NCI-H1930 (cell line): Measurements from ENCODE around the gene ANXA11.

ENCODE experiments used
- DNase-seq, 2 experiments: peaks; one replicate each; lab custom pipeline; 2025; lab: John Stamatoyannopoulos, UW

The ANXA11 gene

DNA sequence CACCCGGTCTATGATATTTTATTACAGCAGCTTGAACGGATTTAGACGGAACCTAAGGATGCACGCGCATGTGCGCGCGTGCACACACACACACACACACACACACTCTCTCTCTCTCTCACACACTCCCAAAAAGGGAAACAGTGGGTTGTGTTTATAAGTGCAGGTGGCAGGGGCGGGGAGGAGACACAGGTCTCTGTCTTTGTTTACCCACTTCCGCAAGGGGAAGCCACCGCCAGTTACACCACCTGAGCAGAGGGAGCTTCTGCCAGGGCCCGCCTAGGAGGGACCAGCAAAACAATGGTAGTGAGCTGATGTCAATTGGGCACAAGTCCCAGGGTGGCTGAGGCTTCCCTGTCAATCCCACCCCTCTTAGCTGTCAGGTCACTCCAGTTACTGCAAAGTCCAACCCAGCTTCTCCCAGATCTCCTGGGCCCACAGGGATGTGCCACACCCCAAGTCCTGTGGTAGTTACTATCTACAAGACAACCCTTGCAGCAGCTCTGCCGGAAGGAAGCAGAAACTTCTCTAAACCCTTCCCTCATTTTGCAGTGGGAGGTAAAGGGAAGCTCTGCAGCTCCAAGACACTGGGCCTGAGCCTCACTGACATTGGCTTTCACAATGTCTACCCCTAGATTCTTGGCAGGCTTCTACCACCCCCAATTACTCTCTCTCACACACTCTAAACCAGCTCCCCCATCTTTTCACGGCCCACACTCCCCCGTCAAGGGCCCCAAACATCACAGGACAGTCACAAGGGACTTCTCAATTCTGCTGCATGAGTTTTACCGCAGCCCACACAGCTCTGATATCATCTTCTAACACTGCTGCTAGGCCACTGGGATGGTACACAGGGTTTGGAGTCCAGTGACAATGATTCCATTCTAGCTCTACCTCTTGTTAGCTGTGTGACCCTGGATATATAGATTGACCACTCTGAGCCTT is 17.6 kb downstream of the ANXA11 start:
- DNase-seq = no peak

DNA sequence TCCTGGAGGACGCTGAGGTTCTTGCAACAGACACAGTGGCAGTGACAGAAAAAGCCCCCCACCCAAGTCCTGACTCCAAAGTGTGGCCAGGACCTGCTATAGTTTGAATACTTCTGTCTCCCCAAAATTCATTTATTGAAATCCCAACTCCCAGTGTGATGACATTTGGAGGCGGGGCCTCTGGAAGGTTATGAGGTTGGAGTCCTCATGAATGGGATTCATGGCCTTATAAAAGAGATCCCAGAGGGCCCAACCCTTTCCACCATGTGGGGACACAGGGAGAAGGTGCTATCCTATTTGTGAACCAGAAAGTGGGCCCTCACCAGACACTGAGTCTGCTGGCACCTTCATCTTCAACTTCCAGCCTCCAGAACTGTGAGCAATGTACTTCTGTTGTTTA is 18.3 kb downstream of the ANXA11 start:
- DNase-seq = no peak

GRCh38 chr10:80186364-80187012 is 18.8 kb downstream of the ANXA11 start:
- no peak for DNase-seq

- DNase-seq = no peak
These were observed 19.6 kb downstream of the ANXA11 start for GRCh38 chr10:80185578-80186299.

DNA sequence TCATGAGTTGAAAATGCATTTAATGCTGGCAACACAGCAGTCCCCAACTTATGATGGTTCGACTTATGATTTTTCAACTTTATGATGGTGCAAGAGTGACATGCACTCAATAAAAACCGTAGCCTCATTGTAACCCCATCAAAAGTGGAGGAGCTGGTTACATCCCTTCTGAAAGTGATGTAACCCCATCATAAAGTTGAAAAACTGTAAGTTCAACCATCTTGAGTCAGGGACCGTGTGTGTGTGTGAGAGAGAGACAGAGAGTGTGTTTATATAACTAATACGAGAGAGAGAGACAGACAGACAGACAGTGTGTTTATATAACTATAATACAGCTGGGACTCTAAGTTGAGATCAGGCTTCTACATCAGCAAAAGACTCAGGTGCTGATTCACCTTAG is 21.0 kb downstream of the ANXA11 start:
- DNase-seq = no peak

GRCh38 chr10:80183436-80183835 is 21.9 kb downstream of the ANXA11 start:
- DNase-seq = no peak

- no peak for DNase-seq
These were observed 22.4 kb downstream of the ANXA11 start for GRCh38 chr10:80182986-80183385.

DNA sequence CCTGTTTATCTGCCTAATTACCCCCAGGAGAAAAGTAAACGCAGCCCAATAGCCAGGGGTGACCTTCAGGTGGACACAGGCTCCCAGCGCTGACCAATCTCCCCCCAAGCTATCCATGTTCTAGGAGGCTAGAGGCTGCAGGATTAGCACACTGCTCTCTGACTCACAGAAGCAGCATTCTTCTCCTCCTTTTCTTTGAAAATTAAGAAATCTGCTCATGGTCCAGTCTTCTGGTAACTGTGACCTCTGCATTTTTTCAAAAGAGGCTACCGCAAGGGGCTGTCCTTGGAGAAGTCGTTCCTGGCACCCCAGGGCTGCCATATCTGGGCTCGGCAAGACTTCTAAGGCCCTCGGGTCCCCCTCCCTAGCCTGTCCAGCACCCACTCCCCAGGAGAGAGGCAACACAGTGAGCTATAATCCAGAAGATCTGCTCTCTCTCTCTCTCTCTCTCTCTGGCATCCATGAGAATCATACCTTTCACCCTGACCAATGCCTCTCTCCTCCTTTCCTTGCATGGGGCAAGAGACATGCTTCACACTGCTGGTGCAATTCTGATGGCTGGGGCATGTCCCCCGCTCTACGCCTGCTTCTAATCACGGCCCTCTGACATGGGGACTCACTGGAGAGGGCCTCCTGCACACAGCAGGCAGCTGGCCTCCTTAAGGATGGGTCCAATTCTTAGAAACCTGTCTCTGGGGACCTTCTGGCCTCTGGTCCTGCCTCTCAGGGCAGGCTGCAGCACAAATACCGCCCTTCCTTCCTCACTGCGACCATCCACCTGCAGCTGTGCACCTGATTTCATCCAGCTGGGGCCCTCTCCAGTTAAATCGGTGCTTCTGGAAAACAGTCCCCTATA is 27.3 kb downstream of the ANXA11 start:
- DNase-seq = no peak

GRCh38 chr10:80176526-80176925 is 28.8 kb downstream of the ANXA11 start:
- DNase-seq = no peak

DNA sequence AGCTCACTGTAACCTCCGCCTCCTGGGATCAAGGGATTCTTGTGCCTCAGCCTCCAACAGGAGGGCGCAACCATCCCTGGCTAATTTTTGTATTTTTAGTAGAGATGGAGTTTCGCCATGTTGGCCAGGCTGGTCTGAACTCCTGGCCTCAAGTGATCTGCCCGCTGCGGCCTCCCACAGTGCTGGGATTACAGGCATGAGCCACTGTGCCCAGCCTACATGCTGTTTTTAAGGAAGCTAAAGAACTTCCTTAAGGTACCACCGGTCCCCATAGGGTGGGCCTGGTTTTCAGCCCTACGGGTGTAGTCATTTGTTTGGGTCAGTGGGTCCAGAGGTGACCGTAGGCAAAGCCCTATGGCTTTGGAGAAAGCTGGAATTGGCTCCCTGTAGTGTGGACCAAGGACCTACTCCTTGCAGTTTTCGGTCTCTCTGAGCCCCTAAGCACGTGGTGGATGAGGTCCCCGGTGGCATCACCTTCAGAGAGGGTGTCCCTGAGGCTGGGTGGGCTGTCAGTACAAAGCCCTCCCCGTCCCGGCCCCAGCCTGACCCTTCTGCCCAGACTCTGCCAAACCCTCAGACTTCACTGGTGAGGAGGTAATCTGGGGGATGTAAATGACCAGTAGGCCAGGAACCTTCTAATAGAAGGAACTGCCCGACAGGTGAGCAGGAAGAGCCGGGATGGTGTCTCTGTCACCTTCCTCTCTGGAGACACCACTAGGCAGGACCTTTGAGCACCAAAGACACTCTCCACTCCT is 30.5 kb downstream of the ANXA11 start:
- no peak for DNase-seq

GRCh38 chr10:80173466-80173865 is 31.9 kb downstream of the ANXA11 start:
- DNase-seq = no peak

DNA sequence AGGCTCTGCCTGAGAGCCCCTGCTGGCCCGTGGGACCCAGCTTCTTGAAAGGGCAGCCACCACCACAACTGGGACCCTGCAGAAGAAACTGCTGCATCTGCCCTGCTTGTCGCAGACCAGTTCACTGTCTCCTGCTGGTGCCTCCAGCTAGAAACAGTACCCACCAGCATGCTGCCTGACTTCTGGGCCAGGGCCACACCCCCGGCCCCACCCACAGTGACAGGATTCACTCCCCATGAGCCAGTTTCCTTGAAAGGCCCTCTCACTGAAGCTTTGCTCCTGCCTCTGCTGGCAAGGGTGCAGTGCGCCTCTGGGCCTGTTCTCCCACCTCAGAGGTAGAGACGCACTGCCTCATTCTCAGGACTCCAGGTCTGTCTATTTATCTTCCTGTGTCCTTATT is 32.4 kb downstream of the ANXA11 start:
- DNase-seq = no peak

GRCh38 chr10:80171248-80171660 is 34.1 kb downstream of the ANXA11 start:
- DNase-seq = no peak

DNA sequence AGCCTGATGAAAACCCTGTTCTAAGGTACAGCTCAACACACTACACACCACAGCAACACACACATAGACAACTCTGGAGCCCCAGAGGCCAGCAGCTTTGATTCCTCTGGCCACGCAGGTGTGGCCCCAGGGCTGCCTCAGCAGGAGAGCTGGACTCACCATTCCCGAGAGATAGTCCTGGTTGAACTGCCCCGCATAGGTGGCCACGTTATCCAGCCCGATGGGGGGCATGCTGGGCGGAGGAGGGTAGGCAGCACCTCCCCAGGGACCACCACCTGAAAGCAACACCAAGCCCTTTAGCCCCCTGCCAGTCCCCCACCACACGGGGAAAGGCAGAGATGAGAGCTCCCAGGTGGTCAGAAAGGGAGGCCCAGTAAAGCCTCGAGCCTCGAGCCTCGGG is 34.7 kb downstream of the ANXA11 start:
- no peak for DNase-seq

DNA sequence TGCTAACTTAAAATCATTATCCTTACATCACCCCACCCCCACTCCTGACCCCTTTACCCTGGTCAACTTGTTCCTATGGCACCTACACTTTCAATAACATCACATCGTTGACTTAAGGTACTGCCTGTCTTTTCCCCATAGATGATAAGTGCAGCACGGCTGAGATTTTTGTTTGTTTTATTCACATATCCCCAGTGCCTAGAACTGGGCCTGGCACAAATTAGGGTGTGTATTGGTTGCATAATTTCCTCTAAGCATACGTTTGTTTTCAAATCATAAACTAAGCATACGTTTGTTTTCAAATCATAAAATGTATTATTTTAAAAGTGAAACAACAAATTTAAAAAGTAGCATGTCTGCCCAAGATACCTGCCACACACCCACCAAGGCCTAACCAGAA is 35.3 kb downstream of the ANXA11 start:
- DNase-seq = no peak

DNA sequence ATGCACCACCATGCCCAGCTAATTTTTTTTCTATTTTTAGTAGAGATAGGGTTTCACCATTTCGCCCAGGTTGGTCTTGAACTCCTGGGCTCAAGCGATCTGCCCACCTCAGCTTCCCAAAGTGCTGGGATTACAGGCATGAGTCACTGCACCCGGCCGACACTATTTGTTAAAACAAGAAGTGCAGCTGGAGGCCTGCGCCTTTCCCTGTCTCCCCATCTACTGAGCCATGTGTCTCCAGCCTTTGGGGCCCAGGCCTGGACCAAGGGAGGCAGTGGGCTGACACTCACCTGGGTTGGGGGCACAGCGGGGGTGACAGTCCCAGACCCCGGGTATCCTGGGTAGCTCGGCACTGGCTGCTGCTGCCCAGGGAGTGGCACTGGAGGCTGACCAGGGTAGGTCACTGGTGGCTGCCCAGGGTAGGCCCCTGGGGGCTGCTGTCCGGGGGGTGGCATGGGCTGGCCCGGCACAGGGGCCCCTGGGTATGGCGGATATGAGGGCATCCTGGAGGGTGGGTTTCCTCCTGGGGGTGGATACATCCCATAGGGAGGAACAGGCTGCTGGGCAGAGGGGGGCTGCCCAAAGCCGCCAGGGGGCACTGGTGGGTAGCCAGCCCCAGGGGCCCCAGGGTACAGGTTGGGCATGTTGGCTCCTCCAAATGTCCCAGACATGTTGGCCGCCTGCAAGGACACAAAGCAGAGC is 36.5 kb downstream of the ANXA11 start:
- DNase-seq = no peak

GRCh38 chr10:80168162-80168511 is 37.2 kb downstream of the ANXA11 start:
- no peak for DNase-seq

DNA sequence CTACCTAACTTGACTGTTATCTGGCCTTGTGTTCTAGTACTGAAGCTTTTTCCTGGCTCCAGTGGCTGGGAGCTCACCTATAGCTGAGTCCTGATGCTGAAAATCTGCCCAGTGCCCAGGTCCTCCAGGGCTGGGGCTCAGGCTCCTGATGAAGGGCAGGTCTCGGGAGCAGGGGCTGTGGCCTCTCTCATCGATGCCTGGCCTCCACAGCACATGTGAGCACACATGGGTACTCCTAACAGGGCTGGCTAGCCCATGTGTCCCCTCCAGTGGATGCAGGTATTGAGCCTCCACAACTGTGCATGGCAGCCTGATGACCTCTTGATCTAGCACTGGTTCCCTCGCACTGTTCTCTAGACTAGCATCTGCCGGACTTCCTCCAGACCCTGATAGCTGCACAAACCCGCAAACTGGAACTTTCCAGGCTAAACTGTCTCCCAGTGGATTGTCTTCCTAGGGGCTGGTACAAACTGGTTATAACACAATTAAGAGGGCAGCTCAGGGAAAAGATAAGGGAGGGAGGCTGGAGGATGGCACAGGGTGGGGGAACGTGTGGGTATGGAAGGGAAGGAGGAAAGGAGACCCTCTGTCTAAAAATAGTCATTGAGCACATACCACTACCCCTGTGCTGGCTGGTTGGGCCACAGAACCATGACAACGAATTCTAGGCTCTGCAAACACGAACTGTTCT is 37.7 kb downstream of the ANXA11 start:
- no peak for DNase-seq

- no peak for DNase-seq
These were observed 38.5 kb downstream of the ANXA11 start for GRCh38 chr10:80166581-80167470.
